PFSK-1 (cell line): ENCODE measurements around the gene NTMT1.

Experiments
- FOXP2 ChIP-seq: optimal IDR thresholded peaks from 2 replicates; pipeline ENCODE3; 2011; ENCODE audit warnings: borderline replicate concordance, control low read depth, inconsistent platforms; ENCODE audit not compliant: insufficient read depth; ENCODE audit errors: extremely low read length, extremely low read depth
- POLR2AphosphoS5 ChIP-seq: IDR thresholded peaks from 2 replicates; pipeline ENCODE4 v1.6.1; 2012; ENCODE audit warnings: low read depth, mild to moderate bottlenecking, control low read depth, low read length, moderate library complexity
- REST ChIP-seq, 2 experiments: IDR thresholded peaks; 2 replicates each; pipeline versions ENCODE4 v1.6.1 to v1.8.0; 2011 to 2012; ENCODE audit warnings: low read depth in 2 of 2, low read length in 2 of 2, control low read depth in 1 of 2, inconsistent platforms in 1 of 2, mild to moderate bottlenecking in 1 of 2, moderate library complexity in 1 of 2; ENCODE audit not compliant: insufficient read depth in 1 of 2
- SIN3A ChIP-seq: IDR thresholded peaks from 2 replicates; pipeline ENCODE4 v1.6.1; 2012; ENCODE audit warnings: mild to moderate bottlenecking, low read length, moderate library complexity, borderline replicate concordance; ENCODE audit not compliant: insufficient read depth
- TAF1 ChIP-seq: IDR thresholded peaks from 2 replicates; pipeline ENCODE4 v1.6.1; 2012; ENCODE audit warnings: low read length, control low read depth, borderline replicate concordance; ENCODE audit not compliant: insufficient read depth

Gene NTMT1

GRCh38 chr9:129581505-129582189 lies 44.3 kb upstream of the NTMT1 start:
- TF ChIP-seq TAF1 (no peak), FOXP2 (no peak), POLR2AphosphoS5 (no peak), REST (IDR thresholded peaks at IDR 0.05; ENCODE audit: insufficient read depth in 1 of 2, low read depth in 2 of 2, low read length in 2 of 2) (no peak), SIN3A (no peak)

GRCh38 chr9:129582855-129583254 lies 43.1 kb upstream of the NTMT1 start:
- no peak for TF ChIP-seq REST (IDR thresholded peaks at IDR 0.05; ENCODE audit: insufficient read depth in 1 of 2, low read depth in 2 of 2, low read length in 2 of 2)
- no peak for TF ChIP-seq FOXP2
- TF ChIP-seq TAF1 = no peak
- no peak for TF ChIP-seq SIN3A
- TF ChIP-seq POLR2AphosphoS5 = no peak

- TF ChIP-seq TAF1 (no peak), REST (IDR thresholded peaks at IDR 0.05; ENCODE audit: insufficient read depth in 1 of 2, low read depth in 2 of 2, low read length in 2 of 2) (no peak), SIN3A (no peak), POLR2AphosphoS5 (no peak), FOXP2 (no peak)
Measured at GRCh38 chr9:129583308-129584038, 42.5 kb upstream of the NTMT1 start.

- no peak for TF ChIP-seq POLR2AphosphoS5
- no peak for TF ChIP-seq TAF1
- no peak for TF ChIP-seq FOXP2
- no peak for TF ChIP-seq REST (IDR thresholded peaks at IDR 0.05; ENCODE audit: insufficient read depth in 1 of 2, low read depth in 2 of 2, low read length in 2 of 2)
- no peak for TF ChIP-seq SIN3A
Measured at GRCh38 chr9:129584136-129584535, 41.8 kb upstream of the NTMT1 start.
